Panc1 (cell line): Measurements from ENCODE around the gene ROBO1.

Source experiments
- CTCF ChIP-seq: fragments of 450-650 bp; IDR thresholded peaks from 2 replicates; pipeline ENCODE4 v1.5.1; 2017; ENCODE audit warnings: mild to moderate bottlenecking
- POLR2AphosphoS5 ChIP-seq: IDR thresholded peaks from 2 replicates; pipeline ENCODE4 v1.6.1; 2012; ENCODE audit warnings: mild to moderate bottlenecking, low read depth, low read length, moderate library complexity

- TF ChIP-seq CTCF (no peak), POLR2AphosphoS5 (no peak)
Measured at GRCh38 chr3:78976200-78976599, 791.6 kb downstream of the ROBO1 start.
